GM21717 (cell line): ENCODE results near the gene HARBI1.
A peak's percentile ranks its signal among the peaks of the same experiment; 100 is the strongest.

Experiments
- ATAC-seq: cut with Tn5 transposase; IDR thresholded peaks from one replicate; pipeline ENCODE4 v1.9.1; 2021; ENCODE audit warnings: mild to moderate bottlenecking, moderate library complexity; ENCODE audit not compliant: unreplicated experiment

HARBI1 gene

GRCh38 chr11:46633291-46634217 is 16.5 kb upstream of the HARBI1 start:
- no peak for ATAC-seq

- no peak for ATAC-seq
Measured at GRCh38 chr11:46632502-46632901, 15.5 kb upstream of the HARBI1 start.

DNA sequence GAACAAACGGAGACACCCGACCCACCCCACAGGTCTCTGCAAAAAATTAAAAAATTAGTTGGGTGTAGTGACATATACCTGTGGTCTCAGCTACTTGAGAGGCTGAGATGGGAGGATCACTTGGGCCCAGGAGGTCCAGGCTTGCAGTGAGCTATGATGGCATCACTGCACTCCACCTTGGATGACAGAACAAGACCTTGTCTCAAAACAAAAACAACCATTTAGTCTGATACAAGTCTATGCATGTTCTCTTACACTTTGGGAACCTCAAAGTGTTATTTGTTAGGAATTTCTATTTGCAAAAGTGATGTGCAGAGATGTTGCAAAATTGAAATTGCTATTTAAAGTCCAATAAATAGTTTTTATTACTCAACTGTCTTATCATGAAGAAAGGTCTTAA is 14.6 kb upstream of the HARBI1 start:
- ATAC-seq, result no peak

DNA sequence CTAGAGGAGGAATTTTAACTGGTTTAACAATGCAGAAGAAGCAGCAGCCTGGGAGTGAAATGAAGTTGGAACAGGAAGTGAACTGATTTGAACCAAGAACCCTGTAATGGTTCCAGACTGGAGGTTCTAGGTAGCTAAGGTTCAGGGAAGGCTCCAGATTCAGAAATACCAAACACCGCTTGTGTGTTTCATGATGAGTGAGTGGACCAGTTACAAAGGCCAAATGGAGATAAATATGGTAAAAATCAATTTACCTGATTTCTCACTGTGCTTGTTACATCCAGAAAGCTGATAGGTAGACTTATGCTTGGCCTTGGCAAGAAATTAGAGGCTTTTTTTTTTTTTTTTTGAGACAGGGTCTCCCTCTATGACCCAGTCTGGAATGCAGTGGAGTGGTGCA is 13.2 kb upstream of the HARBI1 start:
- no peak for ATAC-seq

- no peak for ATAC-seq
Measured at GRCh38 chr11:46628961-46629360, 11.9 kb upstream of the HARBI1 start.

GRCh38 chr11:46625406-46625805 is 8.4 kb upstream of the HARBI1 start:
- no peak for ATAC-seq

DNA sequence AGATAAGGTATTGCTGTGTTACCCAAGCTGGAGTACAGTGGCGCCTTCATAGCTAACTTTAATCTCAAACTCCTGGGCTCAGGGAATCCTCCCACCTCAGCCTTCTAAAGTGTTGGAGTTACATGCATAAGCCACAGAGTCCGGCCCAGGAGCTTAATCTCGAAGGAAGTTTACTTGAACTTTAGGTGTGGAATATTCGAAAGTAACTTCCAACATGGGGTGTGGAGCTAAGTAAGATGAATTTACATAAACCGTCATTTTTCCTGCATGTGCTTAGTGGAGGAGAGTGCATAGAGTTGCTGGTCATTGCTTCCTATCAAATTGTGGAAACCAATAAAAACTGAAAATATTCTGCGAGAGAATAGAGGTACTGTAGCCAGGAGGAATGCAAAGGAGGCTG is 1.8 kb upstream of the HARBI1 start:
- no peak for ATAC-seq

DNA sequence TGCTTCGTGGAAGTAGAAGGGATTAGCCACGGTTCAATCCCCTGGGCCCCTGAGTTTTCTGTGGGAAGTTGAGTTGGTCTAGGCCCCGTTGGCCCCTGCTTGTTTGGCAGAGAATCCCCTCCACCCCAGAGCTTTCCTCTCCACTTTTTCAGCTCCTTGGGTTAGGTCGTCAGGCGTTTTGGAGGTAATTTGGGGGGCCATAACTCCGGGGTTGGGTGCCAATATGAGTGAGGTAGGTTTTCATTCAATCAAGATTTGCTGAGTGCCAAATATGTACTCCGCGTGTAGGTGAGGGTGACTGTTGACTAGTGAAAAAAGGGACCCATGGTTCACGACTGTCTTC is 916 bp upstream of the HARBI1 start:
- no peak for ATAC-seq

DNA sequence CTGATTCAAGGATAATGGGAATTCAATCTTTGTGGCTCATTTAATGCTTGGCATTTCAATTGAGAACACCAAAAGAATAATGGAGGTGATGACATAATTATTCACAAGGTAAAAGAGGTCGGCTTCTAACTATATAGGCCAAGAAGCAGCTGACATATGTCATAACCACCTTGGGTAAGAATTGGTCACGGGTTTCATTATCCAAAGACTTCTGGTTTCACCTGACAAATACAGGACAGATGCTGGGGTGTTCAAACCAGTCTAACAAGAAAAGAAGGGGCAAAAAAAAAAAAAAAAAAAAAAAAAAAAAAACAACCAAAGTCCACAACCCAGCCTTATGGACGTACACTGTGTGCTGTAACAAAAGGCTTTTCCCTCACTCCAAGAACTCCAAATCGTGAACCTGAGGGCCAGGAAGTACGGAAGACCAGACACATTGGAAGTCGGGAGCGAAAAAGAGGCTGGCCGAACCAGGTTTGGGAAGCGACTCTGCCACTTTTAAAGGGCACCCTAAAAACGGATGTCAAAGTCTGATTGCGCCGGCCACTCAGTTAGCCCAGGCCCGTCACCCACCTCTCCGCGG is 385 bp downstream of the HARBI1 start:
- ATAC-seq, result peak; percentile 8

GRCh38 chr11:46615756-46616155 is 1.3 kb downstream of the HARBI1 start:
- ATAC-seq, result no peak

DNA sequence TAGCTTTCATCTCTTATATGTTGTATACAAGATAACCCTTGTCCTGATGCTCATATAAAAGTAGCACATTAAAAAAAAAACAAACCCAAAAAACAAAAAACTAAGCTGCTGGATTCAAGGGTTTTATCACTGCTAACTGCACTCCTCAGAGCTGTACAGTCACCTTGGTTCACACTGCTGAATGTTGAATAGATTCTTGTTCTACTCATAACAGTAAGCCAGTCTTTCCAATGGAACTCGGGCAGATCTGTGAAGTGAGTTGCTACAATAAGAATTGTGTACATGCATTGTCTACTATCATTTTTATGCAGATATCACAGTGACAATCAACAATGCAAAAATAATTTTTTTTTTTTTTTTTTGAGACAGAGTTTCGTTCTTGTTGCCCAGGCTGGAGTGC is 4.7 kb downstream of the HARBI1 start:
- no peak for ATAC-seq

- ATAC-seq, result no peak
Measured at GRCh38 chr11:46611526-46612304, 5.3 kb downstream of the HARBI1 start.

DNA sequence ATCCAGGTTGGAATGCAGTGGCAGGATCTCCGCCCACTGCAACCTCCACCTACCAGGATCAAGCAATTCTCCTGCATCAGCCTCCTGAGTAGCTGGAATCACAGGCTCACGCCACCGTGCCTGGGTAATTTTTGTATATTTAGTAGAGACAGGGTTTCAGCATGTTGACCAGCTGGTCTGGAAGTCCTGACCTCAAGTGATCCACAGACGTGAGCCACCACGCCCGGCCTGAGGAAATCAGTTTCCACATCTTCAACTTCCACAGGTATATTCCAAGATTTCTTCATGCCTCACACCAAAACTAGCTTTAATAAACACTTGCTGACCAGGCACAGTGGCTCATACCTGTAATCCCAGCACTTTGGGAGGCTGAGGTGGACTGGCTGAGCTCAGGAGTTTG is 7.6 kb downstream of the HARBI1 start:
- no peak for ATAC-seq

DNA sequence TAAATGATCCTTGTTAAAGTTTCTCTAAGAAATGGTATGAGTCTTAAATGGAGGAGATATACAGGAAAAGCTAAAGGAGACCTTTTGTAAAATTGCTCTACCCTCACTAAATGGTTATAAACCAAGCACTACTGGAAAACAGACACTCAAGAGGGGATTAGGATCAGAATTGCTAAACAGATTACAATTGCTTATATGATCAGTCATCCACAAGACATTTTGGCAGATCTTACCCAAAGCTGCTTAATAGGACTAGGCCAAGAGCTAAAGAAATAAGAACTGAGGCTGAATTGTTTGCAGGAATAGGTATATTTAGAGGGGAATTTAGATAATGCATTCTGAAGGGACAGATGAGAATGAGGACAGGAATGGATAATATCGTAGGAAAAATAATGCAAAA is 9.5 kb downstream of the HARBI1 start:
- no peak for ATAC-seq

DNA sequence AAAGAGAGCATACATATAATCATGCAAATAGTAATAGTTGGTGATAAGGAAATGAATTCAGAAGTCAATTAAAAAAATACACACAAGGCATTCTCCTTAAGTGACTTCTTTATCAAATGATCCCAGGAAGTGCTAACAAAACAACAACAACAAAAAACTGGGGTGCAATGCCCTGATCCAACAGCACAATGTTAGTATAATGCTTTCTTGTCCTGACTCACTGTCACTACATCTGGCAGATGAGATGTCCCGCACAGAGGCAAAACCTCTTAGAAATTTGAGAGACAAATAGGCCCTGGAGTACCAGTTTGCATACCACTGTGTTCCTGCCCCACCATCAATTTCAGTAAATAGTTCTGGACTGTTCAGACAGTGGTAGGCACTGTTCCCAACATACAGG is 12.2 kb downstream of the HARBI1 start:
- no peak for ATAC-seq

- no peak for ATAC-seq
Measured at GRCh38 chr11:46603704-46604308, 13.2 kb downstream of the HARBI1 start.

GRCh38 chr11:46601129-46601528 is 15.9 kb downstream of the HARBI1 start:
- no peak for ATAC-seq

- no peak for ATAC-seq
Measured at GRCh38 chr11:46600194-46600960, 16.6 kb downstream of the HARBI1 start.

GRCh38 chr11:46599340-46600193 is 17.5 kb downstream of the HARBI1 start:
- no peak for ATAC-seq
